GM21723 (cell line): ENCODE measurements around the gene PLAAT4.
"Not testable (repeated sequence)": the region's sequence is repeated elsewhere in the genome, so short reads cannot be mapped to it uniquely, and the experiment has no call there.

Source experiments
- ATAC-seq: cut with Tn5 transposase; IDR thresholded peaks from one replicate; pipeline ENCODE4 v1.9.1; 2021; ENCODE audit warnings: mild to moderate bottlenecking, moderate library complexity; ENCODE audit not compliant: unreplicated experiment

The PLAAT4 gene

DNA sequence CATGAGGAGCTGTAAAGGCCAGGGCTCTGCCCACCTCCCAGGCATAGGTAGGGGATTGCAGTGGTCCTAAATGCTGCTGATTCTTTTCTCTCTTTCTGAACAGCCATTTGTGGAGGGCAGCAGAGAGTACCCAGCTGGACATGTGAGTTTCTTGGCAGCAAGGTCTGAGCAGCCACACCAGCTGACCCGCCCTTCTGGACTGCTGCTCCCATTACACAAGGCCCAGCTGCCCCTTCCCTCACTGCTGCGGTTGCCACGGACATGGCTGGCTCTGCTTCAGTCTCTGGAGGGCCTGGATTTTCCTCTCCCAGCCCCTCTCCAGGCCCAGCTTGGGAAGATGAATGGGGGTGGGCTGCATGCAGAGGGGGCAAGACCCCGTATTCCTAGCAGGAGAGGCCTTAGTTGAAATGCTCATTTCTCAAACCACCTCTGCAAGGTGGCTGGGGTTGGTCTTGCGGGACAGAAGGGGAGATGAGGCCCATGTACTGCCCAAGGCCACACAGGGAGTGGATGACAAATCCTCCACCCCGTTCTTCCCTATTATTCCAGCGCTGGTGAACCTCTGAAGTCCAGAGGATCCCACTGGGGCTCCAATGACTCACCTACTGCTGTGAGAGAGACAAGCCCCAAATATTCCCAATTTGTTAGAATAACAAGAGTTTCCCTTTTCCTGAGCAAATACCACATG, 26.1 kb upstream of the PLAAT4 start:
- ATAC-seq = no peak

DNA sequence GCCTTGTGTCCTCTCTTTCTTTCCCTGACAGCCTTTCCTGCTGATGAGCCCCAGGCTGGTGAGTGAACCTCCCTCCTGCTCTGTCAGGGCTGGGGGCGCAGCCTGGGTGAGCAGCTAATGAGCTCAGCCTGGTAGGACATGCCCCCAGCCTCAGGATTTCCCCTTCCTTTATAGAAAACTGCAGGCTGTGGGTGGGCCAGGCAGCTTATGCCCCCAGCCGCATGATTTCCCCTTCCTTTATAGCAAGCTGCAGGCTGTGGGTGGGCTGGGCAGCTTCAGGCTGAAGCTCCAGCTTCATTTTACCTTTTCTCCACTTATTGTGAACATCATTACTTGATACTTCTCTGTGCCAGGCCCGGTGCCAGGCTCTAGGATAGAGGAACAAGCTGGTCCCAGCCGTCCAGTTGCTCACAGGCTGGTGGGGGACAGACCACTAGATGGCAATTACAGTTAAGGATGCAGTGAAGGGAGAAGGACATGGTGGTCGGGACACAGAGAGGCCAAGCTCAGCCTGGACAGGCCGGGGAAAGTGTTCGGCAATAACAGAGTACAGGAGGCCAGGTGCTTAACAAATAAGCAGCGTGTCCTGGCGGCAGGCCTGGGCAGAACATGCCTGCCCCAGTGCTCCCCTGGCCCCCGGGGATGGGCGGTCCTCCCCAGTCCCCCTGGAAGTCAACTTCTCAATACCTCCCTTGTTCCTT, 25.4 kb upstream of the PLAAT4 start:
- no peak for ATAC-seq

DNA sequence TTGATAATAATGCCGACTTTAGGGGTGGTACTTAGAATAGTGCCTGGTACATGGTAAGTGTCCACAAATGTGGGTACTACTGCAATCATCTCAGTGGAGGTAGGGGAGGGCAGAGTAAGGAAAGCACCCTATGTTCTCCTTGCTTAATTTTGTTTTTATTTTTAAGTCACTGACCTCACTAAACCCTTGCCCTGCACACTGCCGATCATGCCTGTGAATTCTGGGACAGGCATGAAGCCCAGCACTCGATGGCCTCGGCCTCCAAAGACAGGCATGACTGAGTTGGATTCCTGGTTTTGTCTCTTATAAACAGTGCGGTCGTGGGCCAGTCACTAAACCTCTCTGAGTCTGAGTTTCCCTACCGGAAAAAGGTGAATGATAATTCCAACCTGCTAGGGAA, 23.8 kb upstream of the PLAAT4 start:
- no peak for ATAC-seq

DNA sequence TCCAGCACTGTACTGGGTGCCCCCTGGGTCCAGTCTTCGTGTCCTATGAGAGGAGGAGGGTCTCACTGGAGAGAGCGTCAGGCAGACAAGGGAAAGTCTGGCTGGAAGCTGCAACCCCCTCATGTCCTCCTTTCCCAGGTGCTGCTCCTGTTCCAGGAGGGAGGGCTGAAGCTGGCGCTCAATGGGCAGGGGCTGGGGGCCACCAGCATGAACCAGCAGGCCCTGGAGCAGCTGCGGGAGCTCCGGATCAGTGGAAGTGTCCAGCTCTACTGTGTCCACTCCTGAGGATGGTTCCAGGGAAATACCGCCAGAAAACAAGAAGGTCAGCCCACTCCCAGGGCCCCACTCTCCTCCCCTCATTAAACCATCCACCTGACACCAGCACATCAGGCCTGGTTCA, 20.5 kb upstream of the PLAAT4 start:
- ATAC-seq = no peak

DNA sequence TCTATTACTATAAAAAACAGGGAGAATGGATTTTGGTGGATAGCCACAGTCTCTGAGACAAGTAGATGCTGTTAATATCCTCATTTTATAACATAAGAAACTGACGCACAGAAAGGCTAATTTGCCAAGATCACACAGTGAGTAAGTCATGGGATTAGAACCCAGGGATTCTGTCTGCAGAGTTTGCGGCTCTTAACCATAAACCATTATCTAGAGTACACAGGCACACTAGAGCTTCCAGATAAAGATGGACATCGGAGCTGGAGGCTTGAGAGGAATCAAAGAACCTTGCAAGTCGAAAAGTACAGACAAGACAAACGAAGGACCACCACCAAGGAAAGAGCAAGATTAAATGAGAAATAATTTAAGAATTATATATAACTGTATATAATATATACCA, 19.5 kb upstream of the PLAAT4 start:
- no peak for ATAC-seq

DNA sequence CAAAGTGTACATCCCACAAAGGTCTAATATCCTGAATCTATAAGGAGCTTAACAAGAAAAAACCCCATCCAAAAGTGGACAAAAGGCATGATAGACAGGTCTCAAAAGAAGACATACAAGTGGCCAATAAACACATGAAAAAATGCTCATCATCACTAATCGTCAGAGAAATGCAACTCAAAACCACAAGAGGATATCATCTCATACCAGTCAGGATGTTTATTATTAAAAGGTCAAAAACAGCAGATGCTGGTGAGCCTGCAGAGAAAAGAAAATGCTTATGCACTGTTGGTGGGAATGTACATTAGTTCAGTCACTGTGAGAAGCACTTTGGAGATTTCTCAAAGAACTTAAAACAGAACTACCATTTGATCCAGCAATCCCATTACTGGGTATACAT, 18.1 kb upstream of the PLAAT4 start:
- no peak for ATAC-seq

DNA sequence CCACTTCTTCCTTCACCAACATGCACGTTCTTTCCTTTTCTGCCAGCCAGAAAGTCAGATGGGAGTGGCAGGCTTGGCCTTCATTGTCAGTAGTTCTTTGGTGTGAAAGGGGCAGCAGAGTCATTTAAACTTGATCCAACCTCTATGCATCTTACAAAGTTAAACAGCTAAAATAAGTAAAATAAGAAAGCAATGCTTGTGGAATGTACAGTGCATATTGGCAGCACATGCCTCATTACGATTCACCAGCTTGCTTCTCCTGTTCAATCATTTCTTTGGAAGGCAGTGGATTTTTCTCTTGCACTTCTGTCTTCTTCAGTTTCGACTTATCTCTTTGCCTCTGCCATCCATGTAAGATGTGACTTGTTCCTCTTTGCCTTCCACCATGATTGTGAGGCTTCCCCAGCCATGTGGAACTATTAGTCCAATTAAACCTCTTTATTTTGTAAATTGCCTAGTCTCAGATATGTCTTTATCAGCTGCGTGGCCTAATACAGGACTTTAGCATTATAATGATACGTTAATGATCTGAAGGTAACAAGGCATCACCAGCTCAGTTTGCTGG, 15.9 kb upstream of the PLAAT4 start:
- ATAC-seq = no peak

DNA sequence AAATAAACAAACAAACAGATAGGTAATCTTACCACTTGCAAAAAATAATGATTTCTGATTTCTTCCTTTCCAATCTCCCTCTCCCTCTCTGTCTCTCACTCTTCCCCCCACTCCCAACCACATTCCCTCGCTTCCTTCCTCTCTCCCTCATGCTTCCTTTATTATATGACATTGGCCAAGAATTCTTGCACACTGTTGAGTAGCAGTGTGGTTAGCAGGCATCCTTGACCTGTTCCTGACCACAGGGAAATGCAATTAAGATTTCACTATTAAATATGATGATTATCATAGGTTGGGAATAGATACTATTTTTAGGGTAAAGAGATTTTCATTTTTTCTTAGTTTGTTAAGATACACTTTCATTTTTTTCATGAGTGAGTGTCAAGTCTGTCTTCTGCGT, 14.7 kb upstream of the PLAAT4 start:
- no peak for ATAC-seq

DNA sequence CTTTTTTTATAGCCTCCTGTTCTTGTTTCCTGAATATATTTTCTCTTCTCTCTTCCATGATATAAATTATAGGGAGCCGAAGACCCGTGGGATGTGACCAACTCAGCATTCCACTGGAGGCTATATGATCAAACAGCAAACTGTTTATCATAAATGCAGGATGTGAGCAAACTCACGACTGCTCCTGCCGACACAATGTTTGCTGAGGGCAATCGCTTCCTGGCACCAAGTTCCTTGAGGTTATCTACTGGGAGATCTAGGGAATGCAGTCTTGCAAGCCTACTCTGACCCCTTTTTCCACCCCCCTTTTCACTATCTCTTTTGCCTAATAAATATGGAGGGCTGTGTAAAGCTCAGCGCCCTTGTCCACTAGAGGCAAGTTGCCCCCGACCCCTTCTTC, 13.5 kb upstream of the PLAAT4 start:
- ATAC-seq = no peak

DNA sequence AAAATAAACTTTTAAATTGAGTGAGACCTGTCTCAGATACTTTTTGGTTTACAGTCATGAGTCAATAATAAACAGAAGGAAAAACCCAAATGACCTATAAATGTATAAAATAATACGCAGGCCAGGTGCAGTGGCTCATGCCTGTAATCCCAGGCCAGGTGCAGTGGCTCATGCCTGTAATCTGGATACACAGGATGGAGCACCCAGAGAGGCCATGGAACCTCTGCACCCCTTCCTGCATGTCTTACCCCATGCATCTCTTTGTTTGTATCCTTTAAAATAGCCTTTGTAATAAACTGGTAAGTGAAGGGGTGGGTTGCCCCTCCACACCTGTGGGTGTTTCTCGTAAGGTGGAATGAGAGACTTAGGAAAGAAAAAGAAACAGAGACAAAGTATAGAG, 8.9 kb upstream of the PLAAT4 start:
- no peak for ATAC-seq

DNA sequence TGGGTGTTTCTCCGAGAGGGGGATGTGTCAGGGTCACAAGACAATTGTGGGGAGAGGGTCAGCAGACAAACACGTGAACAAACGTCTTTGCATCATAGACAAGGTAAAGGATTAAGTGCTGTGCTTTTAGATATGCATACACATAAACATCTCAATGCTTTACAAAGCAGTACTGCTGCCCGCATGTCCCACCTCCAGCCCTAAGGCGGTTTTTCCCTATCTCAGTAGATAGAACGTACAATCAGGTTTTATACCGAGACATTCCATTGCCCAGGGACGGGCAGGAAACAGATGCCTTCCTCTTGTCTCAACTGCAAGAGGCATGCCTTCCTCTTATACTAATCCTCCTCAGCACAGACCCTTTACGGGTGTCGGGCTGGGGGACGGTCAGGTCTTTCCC, 8.5 kb upstream of the PLAAT4 start:
- not testable (repeated sequence) for ATAC-seq

DNA sequence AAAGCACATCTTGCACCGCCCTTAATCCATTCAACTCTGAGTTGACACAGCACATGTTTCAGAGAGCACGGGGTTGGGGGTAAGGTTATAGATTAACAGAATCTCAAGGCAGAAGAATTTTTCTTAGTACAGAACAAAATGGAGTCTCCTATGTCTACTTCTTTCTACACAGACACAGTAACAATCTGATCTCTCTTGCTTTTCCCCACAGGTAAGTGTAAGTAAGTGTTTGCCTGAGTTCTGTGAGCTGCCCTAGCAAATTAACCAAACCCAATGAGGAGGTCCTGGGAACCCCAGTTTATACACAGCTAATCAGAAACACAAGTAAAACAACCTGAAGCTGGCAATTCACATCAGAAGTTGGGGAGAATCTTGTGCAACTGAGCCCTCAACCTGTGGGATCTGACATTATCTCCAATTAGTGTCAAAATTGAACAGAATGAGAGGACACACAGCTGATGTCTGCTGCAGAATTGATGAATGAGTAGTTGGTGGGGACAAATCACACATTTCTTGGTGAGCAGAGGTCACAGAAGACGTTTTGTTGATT, 7.8 kb upstream of the PLAAT4 start:
- not testable (repeated sequence) for ATAC-seq

DNA sequence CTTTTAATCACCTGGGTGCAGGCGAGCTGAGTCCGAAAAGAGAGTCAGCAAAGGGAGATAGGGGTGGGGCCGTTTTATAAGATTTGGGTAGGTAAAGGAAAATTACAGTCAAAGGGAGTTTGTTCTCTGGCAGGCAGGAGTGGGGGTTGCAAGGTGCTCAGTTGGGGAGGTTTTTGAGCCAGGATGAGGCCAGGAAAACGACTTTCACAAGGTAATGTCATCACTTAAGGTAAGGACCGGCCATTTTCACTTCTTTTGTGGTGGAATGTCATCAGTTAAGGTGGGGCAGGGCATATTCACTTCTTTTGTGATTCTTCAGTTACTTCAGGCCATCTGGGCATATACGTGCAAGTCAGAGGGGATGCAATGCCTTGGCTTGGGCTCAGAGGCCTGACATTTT, 7.2 kb upstream of the PLAAT4 start:
- not testable (repeated sequence) for ATAC-seq

DNA sequence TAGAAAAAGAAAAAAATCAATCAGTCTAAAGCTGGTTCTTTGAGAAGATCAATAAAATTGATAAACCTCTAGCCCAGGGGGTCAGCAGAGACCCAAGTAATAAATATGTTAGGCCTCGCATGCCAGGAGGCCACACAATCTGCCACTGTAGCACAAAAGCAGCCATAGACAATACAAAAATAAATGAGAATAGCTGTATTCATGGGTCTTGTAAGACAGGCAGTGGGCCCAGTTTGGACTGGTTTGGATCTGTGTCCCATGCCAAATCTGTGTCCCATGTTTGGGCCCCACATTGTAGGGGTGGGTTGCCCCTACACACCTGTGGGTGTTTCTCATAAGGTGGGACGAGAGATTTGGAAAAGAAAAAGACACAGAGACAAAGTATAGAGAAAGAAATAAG, 6.6 kb upstream of the PLAAT4 start:
- ATAC-seq = no peak

DNA sequence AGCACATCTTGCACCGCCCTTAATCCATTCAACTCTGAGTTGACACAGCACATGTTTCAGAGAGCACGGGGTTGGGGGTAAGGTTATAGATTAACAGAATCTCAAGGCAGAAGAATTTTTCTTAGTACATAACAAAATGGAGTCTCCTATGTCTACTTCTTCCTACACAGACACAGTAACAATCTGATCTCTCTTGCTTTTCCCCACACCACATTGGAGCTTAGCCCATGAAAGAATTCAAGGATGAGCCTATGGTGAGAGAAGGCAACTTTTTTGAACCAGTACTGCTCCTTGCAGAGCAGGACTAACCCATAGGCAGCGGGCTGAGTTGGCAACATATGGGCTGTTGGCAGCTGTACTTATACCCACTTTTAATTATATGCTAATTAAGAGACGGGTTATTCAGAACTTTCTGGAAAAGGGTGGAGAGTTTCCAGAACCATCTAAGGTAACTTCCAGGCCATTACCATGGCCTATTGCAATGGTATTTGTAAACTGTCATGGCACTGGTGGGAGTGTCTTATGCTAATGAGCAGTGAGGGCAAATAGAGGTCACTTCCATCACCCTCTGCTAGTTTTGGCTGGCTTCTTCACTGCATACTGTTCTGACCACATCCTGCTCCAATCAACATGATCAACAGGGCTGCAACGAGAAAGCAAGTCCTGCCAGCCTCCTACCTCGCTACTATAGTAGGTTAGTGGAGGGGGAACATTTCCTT, 5.4 kb upstream of the PLAAT4 start:
- ATAC-seq = peak; percentile 66

DNA sequence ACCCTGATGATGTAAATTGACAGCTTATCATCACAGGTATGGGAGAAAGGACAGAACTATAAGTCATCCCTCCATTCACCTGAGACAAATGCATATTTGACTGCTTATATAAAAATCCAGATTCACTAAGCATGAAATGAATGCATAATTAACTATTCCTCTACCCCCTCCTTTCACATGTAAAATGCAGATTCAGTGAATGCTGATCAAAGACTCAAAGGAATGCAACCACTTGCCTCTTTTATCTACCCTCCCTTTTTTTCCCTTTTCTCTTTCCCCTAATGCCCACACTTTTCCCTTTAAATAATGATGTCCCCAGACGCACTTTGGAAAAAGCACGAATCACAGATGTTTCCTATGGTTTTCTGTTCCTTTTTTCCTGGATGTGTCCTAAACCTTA, 4.5 kb upstream of the PLAAT4 start:
- no peak for ATAC-seq

DNA sequence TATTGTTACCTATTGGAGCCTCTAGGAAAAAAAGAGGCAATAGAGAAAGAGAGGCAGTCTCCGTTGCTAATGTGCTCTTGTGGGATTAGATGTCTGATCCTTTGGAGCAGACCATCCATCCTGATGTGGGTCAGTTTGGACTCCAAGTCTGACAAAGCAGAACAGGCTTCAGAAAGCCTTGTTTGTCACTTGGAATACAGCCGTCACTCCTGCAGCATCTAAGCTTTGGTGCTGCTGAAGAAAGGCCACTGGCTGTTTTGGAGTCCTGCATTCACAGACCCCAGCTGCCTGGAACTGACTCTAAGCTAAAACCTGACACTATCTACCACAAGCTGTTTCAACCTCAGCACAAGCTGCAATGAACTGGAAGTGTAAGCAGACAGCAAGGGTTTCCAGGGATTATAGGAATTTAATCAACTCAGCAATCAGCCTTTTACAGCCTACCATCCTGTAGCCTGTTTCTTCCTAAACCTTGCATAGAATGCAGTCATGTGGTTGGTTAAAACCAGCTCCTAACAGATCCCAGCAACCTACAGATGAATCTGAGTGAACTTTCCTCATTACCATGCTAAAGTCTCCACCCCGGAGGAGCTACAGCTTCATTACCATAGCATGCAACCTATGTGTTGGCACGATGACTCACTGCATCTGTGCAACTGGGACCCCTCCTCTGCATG, 3.7 kb upstream of the PLAAT4 start:
- ATAC-seq = no peak

DNA sequence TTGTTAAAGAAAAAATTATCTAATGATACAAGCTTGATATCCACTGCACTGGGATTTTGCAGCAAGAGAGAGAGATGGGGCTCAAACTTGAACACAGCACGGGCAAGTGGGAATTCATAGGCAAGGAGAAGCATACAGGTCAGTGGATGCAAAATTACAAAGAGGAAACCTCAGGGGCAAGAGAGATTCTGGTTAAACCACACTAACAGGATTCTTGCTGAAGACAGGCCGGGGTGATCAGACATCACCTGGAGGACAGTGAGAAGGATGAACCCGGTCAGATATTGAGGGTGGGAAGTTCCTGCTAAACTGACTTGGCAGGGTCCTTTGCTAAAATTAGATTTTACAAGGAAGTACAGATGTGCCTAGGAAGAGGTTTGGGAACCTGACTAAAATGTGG, 2.5 kb upstream of the PLAAT4 start:
- ATAC-seq = no peak

DNA sequence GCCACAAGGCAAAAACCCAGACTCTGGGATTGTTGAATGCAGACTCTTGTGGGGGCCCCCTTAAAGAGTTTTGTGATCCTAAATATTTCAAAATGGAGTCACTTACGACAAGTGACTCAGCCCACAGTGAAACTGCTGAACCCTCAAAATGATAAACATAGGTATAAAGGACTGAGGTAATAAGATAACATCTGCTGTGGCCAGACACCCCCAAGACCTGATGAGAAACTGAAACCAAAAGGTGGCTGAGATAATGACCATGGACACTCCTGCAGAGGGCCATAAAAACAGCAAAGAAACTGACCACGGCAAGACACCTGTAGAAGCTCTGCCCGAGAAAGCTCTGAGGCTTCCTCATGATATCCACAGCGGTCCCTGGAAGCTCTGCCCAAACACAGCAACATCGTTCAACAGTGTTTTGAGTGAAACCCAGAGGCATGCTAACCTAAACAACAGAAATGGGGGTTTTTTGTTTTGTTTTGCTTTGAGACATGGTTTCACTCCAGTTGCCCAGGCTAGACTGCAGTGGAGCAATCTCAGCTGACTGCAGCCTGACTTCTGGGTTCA, 1.6 kb upstream of the PLAAT4 start:
- ATAC-seq = peak; percentile 43

DNA sequence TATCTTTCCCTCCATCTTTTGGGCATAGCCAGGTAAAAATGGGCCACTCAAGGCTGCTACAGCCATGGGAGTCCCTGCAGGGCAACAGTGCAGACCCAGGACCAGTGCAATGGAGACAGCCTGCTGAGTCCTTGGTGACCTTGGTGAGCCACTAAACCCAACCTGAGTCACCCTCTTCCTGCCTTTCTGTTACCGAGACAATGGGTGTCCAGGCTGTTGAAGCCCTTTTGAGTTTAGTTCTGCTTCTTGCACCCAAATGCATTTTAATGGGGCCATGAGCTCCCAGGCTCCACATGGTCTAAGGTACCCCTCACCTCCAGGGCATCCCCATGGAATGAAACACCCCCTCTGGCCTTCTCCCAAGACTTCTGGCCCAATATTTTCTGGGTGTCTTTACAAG, 874 bp upstream of the PLAAT4 start:
- ATAC-seq = no peak
